ENCODE results near the gene IGHMBP2.

IGHMBP2 gene

DNA sequence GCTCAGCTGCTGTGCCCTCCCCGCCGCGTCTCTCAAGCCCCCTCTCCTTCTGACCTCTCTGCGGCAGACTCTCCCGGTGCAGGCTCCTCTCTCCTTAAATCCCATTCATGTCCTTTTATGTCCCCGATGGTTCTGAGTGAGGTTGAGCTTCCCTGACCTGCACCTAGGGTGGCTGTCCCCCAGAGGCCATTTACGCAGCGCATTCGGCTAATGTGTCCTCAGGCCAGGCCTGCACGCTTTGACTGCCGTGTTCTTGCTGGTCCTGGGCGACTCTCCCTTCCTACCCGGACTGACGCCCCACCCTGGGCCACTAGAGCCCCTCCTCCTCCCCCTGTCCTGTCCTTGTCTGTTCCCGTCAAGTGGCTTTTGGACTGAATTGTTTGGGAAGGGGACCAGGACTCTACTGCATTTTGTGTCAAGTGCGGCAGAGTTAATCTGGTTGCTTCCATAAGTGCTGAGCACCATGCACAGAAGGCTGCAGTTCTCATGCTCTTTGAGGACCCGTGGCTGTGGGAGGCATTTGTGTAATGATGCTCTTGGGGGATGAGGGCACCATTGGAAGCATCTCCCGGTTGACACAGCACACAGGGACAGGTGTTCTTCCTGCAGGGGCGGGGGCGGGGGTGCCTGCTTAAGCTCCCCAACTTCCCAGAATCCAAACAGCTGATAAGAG is 37.1 kb downstream of the IGHMBP2 start:
- no peak for DNase-seq

DNA sequence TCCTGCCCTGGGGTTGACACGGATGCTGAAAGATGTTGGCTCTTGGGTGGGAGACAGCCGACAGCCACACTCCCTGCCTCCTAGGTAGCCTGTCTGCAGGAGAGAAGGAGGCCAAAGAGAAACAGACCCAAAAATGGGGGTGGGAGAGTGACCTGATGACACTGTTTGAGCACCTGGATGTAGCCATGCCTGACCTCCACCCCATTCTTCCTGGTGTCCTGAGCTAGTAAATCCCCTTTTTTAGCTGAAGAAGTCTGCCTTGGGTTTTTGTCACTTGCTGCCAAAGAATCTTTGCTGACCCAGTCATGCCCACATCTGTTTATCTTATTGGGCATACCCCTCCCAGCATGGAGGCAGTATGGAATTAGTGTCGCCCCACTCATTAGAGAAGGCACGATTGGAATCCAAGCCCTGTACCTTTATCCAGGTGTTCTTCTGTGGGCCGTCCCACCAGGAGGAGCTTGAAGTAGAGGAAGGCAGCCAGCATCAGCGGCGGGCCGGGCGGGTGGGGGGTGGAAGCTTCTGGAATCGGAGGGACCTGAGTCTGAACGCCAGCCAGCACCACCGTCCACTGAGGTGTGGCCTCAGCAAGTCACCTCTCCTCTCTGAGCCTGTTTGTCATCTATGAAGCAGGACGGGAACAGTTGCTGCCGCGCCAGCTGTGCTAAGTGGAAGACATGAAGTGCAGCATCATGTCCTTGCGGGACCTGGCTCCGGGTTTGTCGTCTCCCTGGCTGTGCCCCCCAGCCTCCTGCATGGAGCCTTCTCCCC is 37.8 kb downstream of the IGHMBP2 start:
- DNase-seq = no peak

DNA sequence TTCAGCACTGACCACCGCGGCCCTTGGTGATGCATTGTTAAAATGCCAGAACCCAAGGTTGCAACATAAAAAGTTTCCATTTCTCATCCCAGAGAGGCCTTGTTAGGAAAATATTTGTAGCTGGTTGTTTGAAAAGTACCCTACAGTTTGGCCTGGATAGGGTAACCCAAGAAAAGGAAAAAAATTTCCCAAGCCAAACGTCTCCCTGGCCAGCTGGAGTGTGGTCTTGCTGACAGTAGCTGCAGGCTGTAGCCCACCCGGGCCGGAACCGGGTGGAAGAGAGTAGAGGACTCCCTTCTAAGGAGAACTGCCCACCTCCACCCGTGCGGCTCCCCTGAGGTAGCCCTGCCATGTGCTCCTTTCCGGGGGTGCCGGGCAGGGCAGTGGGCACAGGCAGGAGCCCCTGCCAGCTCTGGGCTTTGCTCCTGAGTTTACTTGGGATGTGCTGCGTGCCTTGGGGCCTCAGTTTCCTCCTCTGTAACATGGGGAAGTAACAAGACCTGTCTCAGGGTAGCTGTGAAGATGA is 38.5 kb downstream of the IGHMBP2 start:
- no peak for DNase-seq

DNA sequence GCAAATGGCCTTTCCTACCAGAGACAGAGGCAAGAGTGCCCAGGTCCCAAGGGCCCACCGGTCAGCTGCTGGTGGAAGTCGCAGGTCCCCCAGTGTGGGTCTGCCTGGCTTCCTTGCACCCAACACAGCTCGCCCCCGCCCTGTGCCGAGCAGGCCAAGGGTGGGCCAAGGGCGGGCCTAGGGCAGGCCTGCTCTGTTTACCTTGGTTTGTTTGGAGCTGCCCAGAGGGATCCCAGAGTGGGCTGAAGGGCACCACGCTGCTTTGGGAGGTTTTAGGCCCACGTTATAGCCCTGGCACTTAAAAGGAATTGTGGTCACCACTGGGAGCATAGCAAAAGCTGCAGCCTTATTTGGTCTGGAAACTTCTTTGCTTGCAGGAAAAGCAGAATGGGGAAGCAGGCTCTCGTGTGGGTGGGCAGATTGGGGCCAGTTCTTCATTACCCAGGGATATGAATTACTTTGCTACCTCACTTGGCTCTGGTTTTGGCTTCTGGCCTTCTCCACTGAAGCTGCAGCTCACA is 39.1 kb downstream of the IGHMBP2 start:
- DNase-seq = peak; percentile 83 to 89

DNA sequence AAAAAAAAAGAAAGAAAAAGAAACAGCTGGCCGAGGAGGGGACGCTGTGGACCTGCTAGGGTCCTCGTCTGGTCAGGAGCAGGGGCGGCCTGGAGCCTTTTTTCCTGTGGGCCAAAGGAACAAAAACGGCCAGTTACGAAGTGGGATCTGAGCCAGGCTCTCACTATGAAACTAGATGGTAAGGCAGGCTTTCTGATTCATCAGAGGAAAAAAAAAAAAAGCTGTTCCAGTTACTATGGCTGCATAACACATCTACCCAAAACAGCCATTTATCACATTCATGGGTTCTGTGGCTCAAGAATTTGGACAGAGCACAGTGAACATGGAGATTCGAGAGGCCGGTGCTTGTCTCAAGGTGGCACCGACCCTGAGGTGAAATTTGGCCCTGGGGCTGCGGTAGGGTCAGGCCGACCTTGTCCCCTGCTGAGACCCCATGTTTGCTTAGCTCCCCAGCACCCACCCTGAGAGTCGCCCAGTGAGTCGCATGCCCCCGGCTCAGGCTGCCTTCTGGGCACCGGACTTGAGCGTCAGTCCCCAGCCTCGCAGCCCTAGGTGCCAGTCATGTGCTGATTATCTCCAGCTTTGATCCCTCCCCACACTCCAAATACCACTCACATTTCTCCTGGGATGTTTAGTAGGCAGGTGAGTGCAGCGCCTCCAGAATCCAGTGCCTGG is 42.9 kb downstream of the IGHMBP2 start:
- DNase-seq = peak; percentile 8 to 17

DNA sequence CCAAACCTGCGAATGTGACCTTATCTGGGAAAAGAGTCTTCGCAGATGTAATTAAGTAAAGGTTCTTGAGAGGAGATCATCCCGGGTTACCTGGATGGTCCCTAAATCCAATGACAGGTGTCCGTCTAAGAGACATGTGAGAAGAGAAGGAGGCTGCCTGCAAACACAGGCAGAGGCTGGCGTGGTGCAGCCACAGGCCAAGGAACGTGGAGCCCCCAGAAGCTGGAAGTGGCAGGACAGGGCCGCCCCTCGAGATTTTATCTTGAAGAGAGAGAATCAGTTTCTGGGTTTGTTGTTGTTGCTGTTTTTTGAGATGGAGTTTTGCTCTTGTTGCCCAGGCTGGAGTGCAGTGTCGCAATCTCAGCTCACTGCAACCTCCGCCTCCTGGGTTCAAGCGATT is 43.5 kb downstream of the IGHMBP2 start:
- no peak for DNase-seq

DNA sequence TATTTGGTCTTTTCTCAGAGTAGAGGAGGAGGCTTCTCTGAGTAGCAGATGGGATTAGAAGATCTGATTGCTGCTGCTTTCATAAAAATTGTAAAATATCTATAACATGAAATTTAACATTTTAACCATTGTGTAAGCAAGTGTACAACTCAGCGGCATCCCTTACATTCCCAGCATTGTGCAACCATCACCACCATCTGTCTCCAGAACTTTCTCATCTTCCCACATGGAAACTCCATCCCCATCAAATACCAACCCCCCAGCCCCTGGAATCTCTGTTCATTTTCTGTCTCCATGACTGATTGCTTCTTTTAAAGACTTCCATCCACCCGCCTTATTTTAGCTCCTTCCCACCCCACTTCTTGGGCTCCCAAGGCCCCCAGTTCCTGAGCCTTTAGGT is 44.8 kb downstream of the IGHMBP2 start:
- DNase-seq = no peak

DNA sequence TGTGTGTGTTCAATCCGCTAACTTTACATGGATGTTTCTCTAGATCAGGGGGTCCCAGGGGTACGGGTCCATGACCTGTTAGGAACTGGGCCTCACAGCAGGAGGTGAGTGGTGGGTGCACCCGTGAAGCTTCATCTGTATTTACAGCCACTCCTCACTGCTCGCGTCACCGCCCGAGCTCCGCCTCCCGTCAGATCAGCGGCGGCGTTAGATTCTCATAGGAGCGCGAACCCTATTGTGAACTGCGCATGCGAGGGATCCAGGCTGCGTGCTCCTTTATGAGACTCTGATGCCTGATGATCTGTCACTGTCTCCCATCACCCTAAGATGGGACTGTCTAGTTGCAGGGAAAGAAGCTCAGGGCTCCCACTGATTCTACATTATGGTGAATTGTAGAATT is 45.2 kb downstream of the IGHMBP2 start:
- DNase-seq = no peak

DNA sequence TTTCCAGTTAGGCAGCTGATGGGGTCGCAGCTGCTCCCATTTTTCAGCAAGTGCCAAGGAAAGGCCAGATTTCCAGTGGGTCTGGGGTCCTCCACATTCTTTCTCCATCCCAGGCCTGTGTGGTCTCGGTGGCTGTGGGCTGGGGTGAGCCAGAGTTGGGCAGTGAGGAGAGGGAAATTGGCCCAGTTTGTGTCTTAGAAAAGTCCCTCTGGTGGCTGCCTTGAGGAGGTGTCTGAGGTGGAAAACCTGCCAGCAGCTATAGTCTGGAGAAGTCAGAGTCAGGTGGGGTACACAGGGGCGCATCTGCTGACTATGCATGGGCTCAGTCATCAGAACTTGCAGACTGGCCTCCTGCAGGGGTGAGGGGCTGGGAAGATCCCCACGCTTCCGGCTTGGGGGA is 46.6 kb downstream of the IGHMBP2 start:
- DNase-seq = peak in 1 of 2 donors; percentile 44

DNA sequence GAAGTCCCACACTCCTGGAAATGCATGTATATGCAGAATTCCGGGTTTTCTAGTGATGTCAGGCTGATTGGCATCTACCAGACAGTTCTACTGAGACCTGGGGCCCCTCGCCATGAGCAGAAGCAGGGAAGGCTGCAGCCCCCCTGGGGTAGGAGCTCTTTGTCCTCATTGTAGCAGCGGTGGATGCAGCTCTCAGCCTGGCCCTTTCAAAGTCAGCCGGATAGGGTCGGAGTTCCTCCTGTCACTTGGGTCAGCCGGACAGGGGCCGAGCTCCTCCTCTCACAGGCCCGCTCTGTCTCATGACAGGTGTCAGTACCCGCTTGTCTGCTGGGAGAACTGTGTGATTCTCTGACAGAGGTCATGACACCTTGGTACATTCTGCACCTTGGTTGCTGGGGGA is 47.1 kb downstream of the IGHMBP2 start:
- no peak for DNase-seq

DNA sequence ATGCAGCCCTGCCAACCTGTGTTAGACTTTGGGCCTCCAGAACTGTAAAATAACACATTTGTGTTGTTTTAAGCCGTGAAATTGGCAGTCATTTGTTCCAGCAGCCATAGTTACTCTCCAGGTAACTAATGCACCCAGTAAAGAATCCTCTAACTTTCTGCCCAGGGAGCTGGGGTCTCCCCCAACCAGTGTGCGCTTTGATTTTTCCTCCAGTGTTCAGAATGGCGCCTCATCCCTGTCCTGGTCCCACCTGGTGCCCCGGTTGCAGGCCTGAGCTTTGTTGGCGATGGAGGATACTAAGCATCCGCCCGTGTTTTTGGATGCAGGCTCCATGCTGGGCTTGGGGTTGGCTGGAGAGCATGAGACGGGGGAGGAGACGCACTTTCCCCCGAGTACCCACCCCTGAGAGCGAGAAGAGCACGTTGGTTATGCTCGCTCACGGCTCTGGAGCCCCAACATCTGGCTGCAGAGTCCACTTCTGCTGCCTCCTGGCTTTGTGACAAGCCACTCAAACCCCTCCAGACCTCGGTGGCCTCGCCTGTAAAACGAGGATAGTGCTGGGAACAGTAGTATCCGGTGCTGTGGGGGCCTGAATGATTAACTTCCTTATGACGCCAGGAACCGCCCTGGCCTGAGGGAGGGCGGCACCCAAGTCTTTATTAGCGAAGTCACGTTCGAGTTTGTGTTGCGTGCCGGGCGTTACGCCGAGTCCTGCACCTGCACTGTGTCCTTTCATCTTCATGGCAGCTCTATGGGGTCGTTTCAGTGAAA is 51.3 kb downstream of the IGHMBP2 start:
- DNase-seq = peak; percentile 60 to 69

DNA sequence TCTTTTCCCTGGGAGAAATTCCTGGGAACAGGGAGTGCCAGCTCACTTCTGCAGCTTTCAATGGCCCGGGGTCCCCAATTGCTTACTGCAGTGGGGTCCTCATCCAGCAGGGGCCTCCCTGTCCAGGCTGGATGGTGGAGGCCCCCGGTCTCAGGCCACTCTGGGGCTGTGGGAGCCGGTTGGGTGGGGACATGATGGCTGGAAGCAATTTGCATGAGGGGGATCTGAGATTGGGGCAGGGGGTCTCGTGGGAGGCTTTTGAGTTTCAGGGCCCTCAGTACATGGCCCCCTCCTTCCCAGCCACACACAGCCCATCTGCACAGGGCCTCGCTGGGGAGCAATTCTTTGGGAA is 51.9 kb downstream of the IGHMBP2 start:
- DNase-seq = no peak

DNA sequence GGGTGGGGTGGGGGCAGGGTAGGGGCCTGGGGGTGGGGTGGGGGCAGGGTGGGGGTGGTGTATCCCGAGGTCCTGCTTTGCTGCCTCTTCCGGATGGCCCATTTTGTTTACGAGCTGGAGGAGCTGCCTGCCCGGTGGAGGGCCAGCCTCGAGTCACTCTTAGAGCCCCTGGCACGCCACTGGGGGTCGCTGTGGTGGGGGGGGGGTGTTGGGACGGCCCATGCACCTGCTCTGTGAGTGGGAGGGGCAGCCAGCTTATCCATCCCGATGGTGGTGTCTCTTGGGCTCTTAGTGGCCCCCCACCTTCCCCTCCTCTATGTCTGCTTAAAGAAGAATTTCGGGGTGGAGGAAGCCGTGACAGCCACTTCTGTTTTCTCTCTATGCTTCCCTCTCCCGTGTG is 52.5 kb downstream of the IGHMBP2 start:
- peak in 1 of 2 donors; percentile 12 for DNase-seq

DNA sequence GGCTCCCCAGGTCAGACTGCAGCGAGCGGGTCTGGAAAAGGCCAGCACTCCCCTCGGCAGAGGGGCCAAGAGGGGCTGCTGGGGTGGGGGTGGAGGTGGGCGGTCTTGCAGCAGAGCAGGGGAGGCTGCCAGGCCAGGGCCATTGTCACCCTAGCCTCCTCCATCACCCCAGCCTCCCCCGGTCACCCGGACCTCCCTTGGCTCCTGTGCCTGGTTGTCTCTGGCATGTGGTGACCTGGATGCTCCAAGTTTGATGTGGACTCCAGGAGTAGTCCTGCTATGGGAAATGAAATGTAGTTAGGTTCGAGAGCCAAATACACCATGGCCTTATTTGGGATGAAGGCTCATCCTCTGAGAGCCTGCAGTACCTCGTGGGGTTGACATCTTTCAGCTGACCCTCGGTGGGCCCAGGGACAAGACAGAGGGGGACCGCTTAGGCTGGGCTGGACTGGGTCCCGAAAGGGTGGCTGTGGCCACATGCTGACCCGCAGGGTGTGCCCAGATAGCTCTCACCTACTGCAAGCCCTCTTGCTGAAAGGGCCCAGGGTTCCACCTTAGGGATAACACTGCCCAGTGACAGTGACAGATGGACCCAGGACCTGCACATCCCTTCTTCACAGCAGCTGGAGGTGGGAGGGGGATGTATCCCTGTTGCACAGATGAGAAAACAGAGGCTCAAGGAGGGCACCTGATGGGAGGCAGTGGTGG is 53.0 kb downstream of the IGHMBP2 start:
- no peak for DNase-seq

DNA sequence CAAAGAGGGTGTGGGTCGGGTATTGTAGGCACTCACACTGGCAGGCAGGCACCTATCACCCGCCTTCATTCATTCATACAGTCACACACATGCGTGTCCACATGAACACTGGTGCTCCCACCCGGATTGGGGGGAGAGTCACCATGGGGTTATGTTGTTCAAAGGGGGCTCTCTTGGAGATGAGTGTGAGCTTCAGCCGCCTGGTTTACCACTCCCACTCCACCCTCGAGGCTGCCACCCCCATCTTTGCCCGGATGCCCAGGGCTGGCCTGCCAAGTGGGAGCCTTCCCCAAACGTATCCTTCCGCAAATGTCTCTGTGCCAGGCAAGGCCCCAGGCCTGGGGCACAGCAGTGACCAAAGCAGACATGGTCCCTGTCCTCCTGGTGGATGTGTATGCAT is 54.5 kb downstream of the IGHMBP2 start:
- DNase-seq = no peak

DNA sequence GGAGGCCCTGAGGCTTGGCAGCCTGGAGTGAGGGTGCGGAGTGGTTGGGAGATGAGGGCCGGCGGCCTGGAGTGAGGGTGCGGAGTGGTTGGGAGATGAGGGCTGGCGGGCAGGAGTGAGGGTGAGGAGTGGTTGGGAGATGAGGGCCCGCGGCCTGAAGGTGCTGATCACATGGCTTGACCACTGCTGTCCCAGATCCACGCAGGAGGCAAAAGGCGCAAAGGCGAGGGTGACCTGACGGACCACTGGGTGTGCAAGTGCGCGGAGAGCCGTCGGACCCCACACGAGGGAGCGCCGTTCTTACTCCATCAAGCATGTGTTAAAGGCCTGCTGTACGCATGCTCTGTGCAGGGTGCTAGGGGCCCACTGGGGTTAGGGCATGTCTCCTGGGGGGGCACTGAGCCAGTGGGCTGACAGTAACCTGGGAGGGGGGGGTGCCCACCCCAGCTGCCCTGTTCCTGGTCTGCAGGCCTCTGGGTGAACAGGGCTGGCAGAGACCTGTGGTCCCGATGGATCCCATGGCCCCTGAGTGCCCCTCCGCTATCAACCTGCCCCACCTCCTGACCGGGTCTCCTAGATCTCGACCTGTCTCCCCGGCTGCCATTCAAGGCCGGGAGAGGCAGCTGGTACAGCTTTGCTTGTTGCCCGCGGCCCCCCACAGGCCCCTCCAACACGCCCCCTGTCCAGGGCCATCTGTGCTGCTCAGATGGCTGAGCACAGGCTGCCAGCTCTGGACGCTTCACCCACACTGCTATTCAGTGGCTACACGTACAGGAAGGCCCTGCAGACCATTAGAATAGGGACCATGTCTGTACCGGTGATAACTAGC is 56.0 kb downstream of the IGHMBP2 start:
- no peak for DNase-seq

DNA sequence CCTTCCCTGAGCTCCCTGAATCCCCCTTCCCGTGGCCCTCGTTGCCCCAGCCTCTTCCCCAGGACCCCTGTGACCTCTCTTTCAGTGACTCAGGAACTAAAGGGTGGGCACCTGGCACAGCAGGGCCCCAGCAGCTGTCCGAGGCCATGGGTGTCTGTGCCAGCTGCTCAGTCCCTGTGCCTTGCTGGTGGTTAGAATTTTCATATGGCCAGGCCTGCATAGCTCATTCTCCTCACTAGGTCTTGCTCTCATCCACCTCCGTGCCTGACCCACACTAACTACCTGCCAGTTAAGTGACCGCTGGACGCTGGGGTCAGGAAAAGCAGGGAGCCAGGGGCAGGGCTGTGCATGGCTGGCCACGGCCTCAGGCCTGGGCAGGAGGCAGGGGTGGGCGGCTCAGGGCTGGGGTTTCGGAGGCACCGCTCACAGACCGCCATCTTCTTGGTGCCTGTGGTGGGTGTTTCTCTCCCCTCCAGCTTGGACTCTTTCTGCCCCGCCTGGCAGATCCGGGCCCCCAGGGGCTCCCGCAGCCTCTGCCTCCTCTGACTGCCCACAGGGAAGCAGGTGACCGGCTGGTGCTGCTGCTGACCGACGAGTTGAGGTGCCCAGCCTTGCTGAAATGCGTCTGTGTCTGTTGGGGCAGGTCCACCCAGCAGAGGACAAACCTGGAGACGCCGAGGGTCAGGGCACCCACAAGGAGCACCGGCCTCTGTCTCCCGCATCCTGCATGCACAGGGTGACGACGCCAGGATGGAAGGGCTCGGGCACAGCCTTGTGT is 56.8 kb downstream of the IGHMBP2 start:
- DNase-seq = no peak

DNA sequence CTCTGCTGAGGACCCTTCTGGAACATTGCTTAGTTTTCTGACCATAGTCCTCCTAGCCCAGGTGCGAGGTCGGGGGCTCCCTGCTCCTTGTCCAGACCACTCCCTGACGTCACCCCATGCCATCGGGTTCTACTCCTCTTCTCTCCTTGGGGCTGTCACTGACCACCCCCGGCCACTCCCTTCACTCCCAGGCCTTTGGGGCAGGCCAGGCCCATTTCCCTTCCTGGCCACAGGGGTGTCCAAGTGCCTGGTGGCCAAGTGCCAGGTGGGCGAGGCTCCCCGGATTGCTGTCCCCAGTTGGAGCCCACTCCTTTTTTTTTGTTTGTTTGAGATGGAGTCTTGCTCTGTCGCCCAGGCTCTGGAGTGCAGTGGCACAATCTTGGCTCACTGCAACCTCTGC is 57.6 kb downstream of the IGHMBP2 start:
- DNase-seq = no peak

DNA sequence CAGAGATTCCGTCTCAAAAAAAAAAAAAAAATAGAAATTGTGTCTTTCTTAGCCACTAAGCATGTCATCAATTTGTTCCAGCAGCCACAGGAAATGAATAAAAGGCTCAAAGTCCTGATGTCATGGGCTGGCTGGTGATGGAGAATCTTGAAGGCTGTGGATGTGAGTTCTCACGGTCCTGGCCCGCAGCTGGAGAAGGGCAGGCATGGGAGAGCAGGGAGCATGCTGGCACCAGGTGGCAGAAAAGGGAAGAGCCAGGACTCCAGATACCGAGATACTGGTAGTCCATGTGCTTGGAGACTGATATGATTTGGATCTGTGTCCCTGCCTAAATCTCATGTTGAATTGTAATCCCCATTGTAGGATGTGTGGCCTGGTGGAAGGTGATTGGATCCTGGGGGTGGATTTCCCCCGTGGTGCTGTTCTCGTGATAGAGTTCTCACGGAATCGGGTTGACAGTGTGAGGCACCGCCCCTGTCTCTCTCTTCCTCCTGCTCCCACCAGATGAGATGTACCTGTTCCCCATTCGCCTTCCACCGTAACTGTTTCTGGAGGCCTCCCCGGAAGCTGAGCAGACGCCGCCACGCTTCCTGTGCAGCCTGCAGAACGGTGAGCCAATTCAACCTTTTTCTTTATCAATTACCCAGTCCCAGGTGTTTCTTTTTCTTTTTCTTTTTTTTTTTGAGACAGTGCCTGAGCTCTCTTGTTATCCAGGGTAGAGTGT is 59.0 kb downstream of the IGHMBP2 start:
- DNase-seq = no peak

DNA sequence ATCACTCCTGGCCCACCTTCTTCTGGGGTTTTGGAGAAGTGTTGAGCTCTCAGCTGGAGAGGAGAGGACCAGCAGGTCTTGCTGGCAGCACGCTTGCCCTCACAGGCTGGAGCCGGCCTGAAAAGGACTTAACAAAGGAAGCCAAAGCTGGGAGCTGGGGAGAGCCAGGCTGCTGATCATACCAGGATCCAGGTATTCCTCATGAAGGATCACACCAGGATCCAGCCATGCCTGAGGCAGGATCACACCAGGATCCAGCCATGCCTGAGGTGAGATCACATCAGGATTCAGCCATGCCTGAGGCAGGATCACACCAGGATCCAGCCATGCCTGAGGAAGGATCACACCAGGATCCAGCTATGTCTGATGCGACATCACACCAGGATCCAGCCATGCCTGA is 60.1 kb downstream of the IGHMBP2 start:
- no peak for DNase-seq

Data from inflammatory macrophage (primary cell).